Gastrocnemius medialis (tissue), 4 donors: ENCODE results near the gene KLHDC8B. TPM values are rescaled to one million over a fixed set of nuclear protein-coding genes. Genes with fewer than 3 reads are reported as not detected.

Experiments
- ATAC-seq, 2 donors: fragments of 150-250 bp; one replicate each; pipeline ENCODE4 v1.9.1; 2016
- DNase-seq, 2 donors: peaks; one replicate each; pipeline ENCODE4 v3.0.0-alpha.2; 2019
- H3K27ac ChIP-seq, 4 donors: fragments of 200-600 bp; sonication (generic); 1 replicate in 1 of 4; 2 replicates in 3 of 4; pipeline ENCODE4 v1.5.1; 2016 to 2018; ENCODE audit warnings: mild to moderate bottlenecking in 2 of 4, moderate library complexity in 1 of 4
- H3K27me3 ChIP-seq, 3 donors: fragments of 200-600 bp; sonication (generic) in 2 of 3; 1 replicate in 1 of 3; 2 replicates in 2 of 3; pipeline versions ENCODE4 v1.5.1 to v1.6.0; 2016 to 2019; ENCODE audit warnings: mild to moderate bottlenecking in 1 of 3, moderate library complexity in 1 of 3
- H3K36me3 ChIP-seq, 2 donors: fragments of 200-600 bp; sonication (generic) in 1 of 2; one replicate each; pipeline ENCODE4 v1.5.1; 2017 to 2018
- H3K4me1 ChIP-seq, 2 donors: fragments of 200-600 bp; sonication (generic) in 1 of 2; one replicate each; pipeline ENCODE4 v1.5.1; 2016 to 2017; ENCODE audit warnings: mild to moderate bottlenecking in 2 of 2
- H3K4me3 ChIP-seq, 4 donors: fragments of 200-600 bp; sonication (generic) in 3 of 4; 1 replicate in 1 of 4; 2 replicates in 3 of 4; pipeline ENCODE4 v1.5.1; 2016 to 2019; ENCODE audit warnings: mild to moderate bottlenecking in 2 of 4
- H3K9me3 ChIP-seq, 3 donors: fragments of 200-600 bp; sonication (generic) in 2 of 3; 1 replicate in 1 of 3; 2 replicates in 2 of 3; pipeline ENCODE4 v1.5.1; 2016 to 2019
- POLR2A ChIP-seq, 2 donors: fragments of 450-650 bp; IDR thresholded peaks; one replicate each; pipeline ENCODE4 v1.6.1; 2017; ENCODE audit warnings: antibody characterized with exemption in 2 of 2, mild to moderate bottlenecking in 2 of 2, moderate library complexity in 2 of 2
- in situ Hi-C, 4 donors: fragments of 200-750 bp; cut with MboI; loops; one replicate each; pipeline versions ENCODE4 v1.15.0 to v1.8.0; 2017; ENCODE audit warnings: low sequenced_read_pairs in 4 of 4
- intact Hi-C: fragments of 100-400 bp; cut with DNase I; formaldehyde crosslinking; loops from one replicate; pipeline ENCODE4 v1.15.1; 2023; ENCODE audit warnings: low total_unique reads
- total RNA-seq, 4 donors: library from RNA; depleted of rRNA; stranded (reverse); fragments of >200 nt; gene quantifications; one replicate each; pipeline versions ENCODE4 v1.1.0 to v1.2.3, GENCODE V29; 2016
- TF ChIP-seq, protein P1 (sequence below), 5 experiments: fragments of 450-650 bp in 3 of 5; fragments of 200-600 bp in 2 of 5; sonication (generic) in 2 of 5; IDR thresholded peaks in 4 of 5; conservative IDR thresholded peaks in 1 of 5; 1 replicate in 4 of 5; 2 replicates in 1 of 5; pipeline ENCODE4 v1.5.1; 2016 to 2019; ENCODE audit warnings: antibody characterized with exemption in 5 of 5, mild to moderate bottlenecking in 3 of 5, moderate library complexity in 3 of 5

KLHDC8B gene
- total RNA-seq, 4 donors from 2014 or later = 15.8 to 35.8 (median 26.0) TPM

DNA sequence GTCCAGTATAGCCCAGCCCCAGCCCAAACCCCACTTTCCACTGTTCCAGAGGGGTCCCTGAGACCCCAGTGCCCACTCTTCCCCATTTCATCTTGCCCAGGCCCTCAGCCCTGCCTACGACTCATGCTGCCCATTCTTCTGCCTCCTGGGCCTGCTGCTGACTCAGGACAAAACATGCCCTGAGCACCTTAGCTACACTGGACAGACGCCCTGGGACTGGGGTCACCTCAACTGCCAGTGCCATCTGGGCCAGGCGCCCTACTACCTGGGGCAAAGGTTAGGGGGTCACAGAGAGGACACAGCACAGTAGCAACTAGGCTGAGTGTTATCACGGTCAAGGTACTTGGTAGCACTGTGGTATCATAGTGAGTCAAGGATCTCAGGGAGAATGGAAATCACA is 35.9 kb upstream of the KLHDC8B start:
- in situ Hi-C loops = no loop called here
- ATAC-seq (no peak), DNase-seq (no peak)
- Histone ChIP-seq H3K36me3 (no peaks in the 10 kb centered on the region), H3K4me3 (no peak overlapping the region), H3K27ac (no peak overlapping the region), H3K9me3 (no peaks in the 10 kb centered on the region), H3K27me3 (no peaks in the 10 kb centered on the region), H3K4me1 (peaks cover 19 to 35% of the 10 kb centered on the region in 2 donors)
- no peak for TF ChIP-seq POLR2A (IDR thresholded peaks at IDR 0.05)
- TF ChIP-seq, protein P1, sequence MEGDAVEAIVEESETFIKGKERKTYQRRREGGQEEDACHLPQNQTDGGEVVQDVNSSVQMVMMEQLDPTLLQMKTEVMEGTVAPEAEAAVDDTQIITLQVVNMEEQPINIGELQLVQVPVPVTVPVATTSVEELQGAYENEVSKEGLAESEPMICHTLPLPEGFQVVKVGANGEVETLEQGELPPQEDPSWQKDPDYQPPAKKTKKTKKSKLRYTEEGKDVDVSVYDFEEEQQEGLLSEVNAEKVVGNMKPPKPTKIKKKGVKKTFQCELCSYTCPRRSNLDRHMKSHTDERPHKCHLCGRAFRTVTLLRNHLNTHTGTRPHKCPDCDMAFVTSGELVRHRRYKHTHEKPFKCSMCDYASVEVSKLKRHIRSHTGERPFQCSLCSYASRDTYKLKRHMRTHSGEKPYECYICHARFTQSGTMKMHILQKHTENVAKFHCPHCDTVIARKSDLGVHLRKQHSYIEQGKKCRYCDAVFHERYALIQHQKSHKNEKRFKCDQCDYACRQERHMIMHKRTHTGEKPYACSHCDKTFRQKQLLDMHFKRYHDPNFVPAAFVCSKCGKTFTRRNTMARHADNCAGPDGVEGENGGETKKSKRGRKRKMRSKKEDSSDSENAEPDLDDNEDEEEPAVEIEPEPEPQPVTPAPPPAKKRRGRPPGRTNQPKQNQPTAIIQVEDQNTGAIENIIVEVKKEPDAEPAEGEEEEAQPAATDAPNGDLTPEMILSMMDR (IDR thresholded peaks at IDR 0.05 in 4 of 5, conservative IDR thresholded peaks at IDR 0.05 in 1 of 5) = no peak
- intact Hi-C loops = no loop called here

DNA sequence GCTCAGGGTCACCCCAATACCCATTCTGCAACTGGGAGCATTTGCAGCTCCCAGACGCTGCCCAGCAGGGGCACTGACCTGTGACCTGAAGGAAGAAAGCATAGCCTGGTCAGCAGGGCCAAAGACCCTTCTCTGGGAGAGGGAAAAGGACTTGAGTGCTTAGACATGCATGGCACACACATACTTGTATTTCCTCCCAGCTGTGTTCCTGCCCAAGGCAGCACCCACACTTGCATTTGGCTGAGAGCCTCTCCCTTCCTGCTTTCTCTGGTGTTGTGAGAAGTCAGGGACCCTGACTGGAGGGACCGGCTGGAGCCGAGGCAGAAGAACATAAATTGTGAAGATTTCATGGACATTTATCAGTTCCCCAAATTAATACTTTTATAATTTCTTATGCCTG is 31.3 kb upstream of the KLHDC8B start:
- no peak overlapping the region for H3K27ac ChIP-seq
- intact Hi-C loops = no loop called here
- TF ChIP-seq, protein P1 (IDR thresholded peaks at IDR 0.05 in 4 of 5, conservative IDR thresholded peaks at IDR 0.05 in 1 of 5) = no peak
- H3K4me3 ChIP-seq = no peak overlapping the region
- no peaks in the 10 kb centered on the region for H3K9me3 ChIP-seq
- in situ Hi-C loops = no loop called here
- DNase-seq (no peak), ATAC-seq (no peak)
- no peaks in the 10 kb centered on the region for H3K36me3 ChIP-seq
- no peaks in the 10 kb centered on the region for H3K4me1 ChIP-seq
- no peaks in the 10 kb centered on the region for H3K27me3 ChIP-seq

DNA sequence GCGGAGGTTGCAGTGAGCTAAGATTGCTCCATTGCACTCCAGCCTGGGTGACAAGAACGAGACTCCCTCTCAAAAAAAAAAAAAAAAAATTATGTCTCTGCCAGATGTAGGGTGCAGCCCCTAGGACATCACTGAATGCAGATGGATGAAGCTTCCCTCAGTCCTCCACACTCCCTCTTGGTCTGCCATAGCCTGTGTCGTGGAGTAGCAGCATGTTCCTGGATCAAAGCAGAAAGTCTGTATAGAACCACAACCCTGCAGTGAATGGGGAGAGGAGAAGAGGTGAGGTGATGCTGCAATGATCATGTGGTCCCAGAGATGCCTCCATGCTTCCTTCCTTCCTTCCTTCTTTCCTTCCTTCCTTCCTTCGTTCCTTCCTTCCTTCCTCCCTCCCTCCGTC is 23.2 kb upstream of the KLHDC8B start:
- H3K4me3 ChIP-seq = no peak overlapping the region
- in situ Hi-C loops = no loop called here
- no peaks in the 10 kb centered on the region for H3K27me3 ChIP-seq
- no peak overlapping the region for H3K27ac ChIP-seq
- no peak for ATAC-seq
- DNase-seq = no peak
- TF ChIP-seq, protein P1 (IDR thresholded peaks at IDR 0.05 in 4 of 5, conservative IDR thresholded peaks at IDR 0.05 in 1 of 5) = no peak
- TF ChIP-seq POLR2A (IDR thresholded peaks at IDR 0.05) = no peak
- no peaks in the 10 kb centered on the region for H3K36me3 ChIP-seq
- H3K4me1 ChIP-seq = no peaks in the 10 kb centered on the region
- H3K9me3 ChIP-seq = no peaks in the 10 kb centered on the region
- intact Hi-C loops = no loop called here

DNA sequence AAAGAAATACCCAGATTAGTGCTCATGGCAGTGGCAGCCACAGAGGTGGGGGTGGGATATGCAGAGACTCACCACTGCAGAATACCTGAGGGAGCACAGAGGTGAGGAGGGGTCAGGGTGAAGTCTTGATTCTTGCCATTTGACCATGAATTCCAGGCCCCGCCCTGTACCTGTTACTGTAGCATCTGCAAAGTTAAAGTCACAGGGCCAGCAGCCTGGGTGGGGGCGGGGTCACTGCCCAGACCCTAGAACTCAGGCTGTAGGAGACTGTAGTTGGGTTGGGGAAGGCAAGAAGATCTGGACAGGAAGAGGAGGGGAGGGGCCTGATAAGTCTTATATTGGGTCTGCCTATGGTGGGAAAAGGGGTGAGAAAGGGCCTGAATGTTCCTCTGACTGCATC is 19.8 kb upstream of the KLHDC8B start:
- Histone ChIP-seq H3K4me1 (no peaks in the 10 kb centered on the region), H3K27ac (no peak overlapping the region), H3K9me3 (no peaks in the 10 kb centered on the region), H3K4me3 (no peak overlapping the region), H3K36me3 (no peaks in the 10 kb centered on the region), H3K27me3 (no peaks in the 10 kb centered on the region)
- ATAC-seq = no peak
- intact Hi-C loops = no loop called here
- no peak for DNase-seq
- in situ Hi-C loops = no loop called here
- TF ChIP-seq, protein P1 (IDR thresholded peaks at IDR 0.05 in 4 of 5, conservative IDR thresholded peaks at IDR 0.05 in 1 of 5) = no peak
- no peak for TF ChIP-seq POLR2A (IDR thresholded peaks at IDR 0.05)

DNA sequence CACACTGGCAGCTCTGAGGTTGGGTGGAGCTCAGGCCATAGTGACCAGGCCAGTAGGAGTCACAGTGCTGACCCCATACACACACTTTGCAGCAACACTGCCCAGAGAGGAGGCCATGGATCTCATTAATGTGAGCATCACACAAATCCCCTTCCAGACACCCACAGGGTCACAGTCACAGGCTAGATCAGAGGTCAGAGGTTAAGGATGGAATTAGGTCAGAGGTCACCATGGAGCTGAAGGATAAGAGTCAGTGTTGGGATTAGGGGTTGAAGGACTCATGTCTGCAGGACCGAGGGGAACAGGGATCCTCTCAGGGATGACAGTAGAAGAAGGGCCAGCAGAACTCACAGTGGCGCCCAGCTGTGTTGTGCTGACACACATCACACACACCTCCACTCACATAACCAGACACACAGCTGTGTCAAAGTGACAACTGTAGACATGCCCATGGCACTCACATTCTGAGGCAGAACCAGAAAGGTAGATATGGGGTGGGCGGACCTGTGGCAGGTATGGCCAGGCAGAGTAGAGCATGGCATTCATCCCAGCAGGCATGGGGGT is 18.0 kb upstream of the KLHDC8B start:
- intact Hi-C loops = no loop called here

More for the DNA sequence above, 18.0 kb upstream of the KLHDC8B start:
- H3K4me1 ChIP-seq = no peaks in the 10 kb centered on the region
- DNase-seq (no peak), ATAC-seq (no peak)
- H3K4me3 ChIP-seq = no peak overlapping the region
- H3K27me3 ChIP-seq = no peaks in the 10 kb centered on the region
- H3K9me3 ChIP-seq = no peaks in the 10 kb centered on the region
- in situ Hi-C loops = no loop called here
- no peak for TF ChIP-seq POLR2A (IDR thresholded peaks at IDR 0.05)
- TF ChIP-seq, protein P1 (IDR thresholded peaks at IDR 0.05 in 4 of 5, conservative IDR thresholded peaks at IDR 0.05 in 1 of 5) = no peak
- no peaks in the 10 kb centered on the region for H3K36me3 ChIP-seq
- no peak overlapping the region for H3K27ac ChIP-seq
